MV-4-11 (cell line): ENCODE data around the gene EVA1C.
A peak's percentile ranks its signal among the peaks of the same experiment; 100 is the strongest.
"Not testable (repeated sequence)": the region's sequence is repeated elsewhere in the genome, so short reads cannot be mapped to it uniquely, and the experiment has no call there.

Experiments used
- DNase-seq: peaks from one replicate; lab custom pipeline; 2025; lab: John Stamatoyannopoulos, UW

The EVA1C gene

GRCh38 chr21:32412162-32413014, at the start of gene EVA1C:
EVA1C (plus strand) TSS chr21:32412706; CDS start chr21:32412854, 148 bp downstream.
- no peak for DNase-seq

- peak; percentile 59 for DNase-seq
These were observed 48.1 kb upstream of the EVA1C start for GRCh38 chr21:32364387-32364786.

- no peak for DNase-seq
These were observed 47.7 kb upstream of the EVA1C start for GRCh38 chr21:32364796-32365195.

- no peak for DNase-seq
These were observed 46.3 kb upstream of the EVA1C start for GRCh38 chr21:32366191-32366590.

GRCh38 chr21:32367158-32367557, 45.3 kb upstream of the EVA1C start:
- DNase-seq, result peak; percentile 6

GRCh38 chr21:32368386-32368785, 44.1 kb upstream of the EVA1C start:
- DNase-seq, result no peak

GRCh38 chr21:32368961-32369360, 43.5 kb upstream of the EVA1C start:
- not testable (repeated sequence) for DNase-seq

GRCh38 chr21:32370998-32371766, 41.3 kb upstream of the EVA1C start:
- DNase-seq, result no peak

GRCh38 chr21:32371913-32372314, 40.6 kb upstream of the EVA1C start:
- DNase-seq, result peak; percentile 91

GRCh38 chr21:32372755-32373154, 39.8 kb upstream of the EVA1C start:
- DNase-seq, result no peak

- DNase-seq, result no peak
These were observed 35.0 kb upstream of the EVA1C start for GRCh38 chr21:32377506-32377905.

GRCh38 chr21:32377991-32378390, 34.5 kb upstream of the EVA1C start:
- no peak for DNase-seq

GRCh38 chr21:32378956-32379355, 33.5 kb upstream of the EVA1C start:
- DNase-seq, result no peak

GRCh38 chr21:32380940-32381339, 31.6 kb upstream of the EVA1C start:
- DNase-seq, result no peak

GRCh38 chr21:32381571-32381970, 30.9 kb upstream of the EVA1C start:
- no peak for DNase-seq

GRCh38 chr21:32382108-32382644, 30.3 kb upstream of the EVA1C start:
- no peak for DNase-seq

GRCh38 chr21:32383812-32384211, 28.7 kb upstream of the EVA1C start:
- DNase-seq, result no peak

GRCh38 chr21:32386195-32386870, 26.2 kb upstream of the EVA1C start:
- DNase-seq, result no peak

- no peak for DNase-seq
These were observed 25.4 kb upstream of the EVA1C start for GRCh38 chr21:32387151-32387550.

- no peak for DNase-seq
These were observed 24.2 kb upstream of the EVA1C start for GRCh38 chr21:32388306-32388705.

GRCh38 chr21:32389337-32390015, 23.0 kb upstream of the EVA1C start:
- no peak for DNase-seq
